HCT116 (cell line): ENCODE data around the gene PARP8. TPM values are rescaled to one million over a fixed set of nuclear protein-coding genes. Genes with fewer than 3 reads are reported as not detected.

ENCODE experiments used
- ATAC-seq: fragments of 200-7000 bp; cut with Tn5 transposase; 2 replicates; pipeline ENCODE4 v1.9.1; 2020; ENCODE audit warnings: mild to moderate bottlenecking, moderate library complexity
- BruUV-seq: library from RNA; stranded (reverse); fragments of 400-500 nt; replicated peaks from 2 replicates; lab custom pipeline; 2021; lab: Mats Ljungman, UMichigan
- CTCF ChIA-PET: fragments of 300-600 bp; sonication (Branson Sonifier 250); formaldehyde crosslinking; loops from one replicate; lab custom pipeline; 2021; ENCODE audit warnings: antibody characterized with exemption; lab: Charles Lee
- POLR2A ChIA-PET: fragments of 300-600, 350-600 bp; sonication (Branson Sonifier 250); formaldehyde crosslinking; loops from one replicate; lab custom pipeline; 2021; ENCODE audit warnings: antibody characterized with exemption; lab: Charles Lee
- RAD21 ChIA-PET, 2 experiments: fragments of 300-600 bp; sonication (Branson Sonifier 250); formaldehyde crosslinking; loops; one replicate each; lab custom pipeline; 2023; ENCODE audit warnings: low total read pairs in 2 of 2; ENCODE audit not compliant: uncharacterized antibody in 2 of 2, unreplicated experiment in 2 of 2, low non-redundant PET in 1 of 2; lab: Charles Lee
- DNase-seq: peaks from one replicate; pipeline ENCODE4 v3.0.0-alpha.2; 2010; ENCODE audit warnings: low read depth, low spot score
- H2AFZ ChIP-seq: fragments of 200-600 bp; shearing (Covaris generic), sonication (generic); 2 replicates; pipeline ENCODE4 v1.6.1; 2017; ENCODE audit warnings: low read depth, mixed run types, mixed read lengths, antibody characterized with exemption, low read length; ENCODE audit not compliant: poor library complexity, severe bottlenecking
- H3K27ac ChIP-seq: 2 replicates; pipeline ENCODE4 v1.5.1; 2012; ENCODE audit warnings: low read depth, low read length
- H3K27me3 ChIP-seq: fragments of 200-600 bp; sonication (generic); 2 replicates; pipeline ENCODE4 v1.6.1; 2016; ENCODE audit warnings: mixed run types, low read length, mixed read lengths; ENCODE audit not compliant: insufficient read depth
- H3K36me3 ChIP-seq, 2 experiments: fragments of 200-500 bp in 1 of 2; fragments of 200-600 bp in 1 of 2; sonication (Bioruptor generic) in 1 of 2; sonication (generic) in 1 of 2; 2 replicates each; pipeline versions ENCODE4 v1.5.1 to v1.6.1; 2014 to 2016; ENCODE audit warnings: low read length in 2 of 2, inconsistent platforms in 1 of 2, mixed read lengths in 1 of 2, mixed run types in 1 of 2; ENCODE audit not compliant: insufficient read depth in 2 of 2, control insufficient read depth in 1 of 2
- H3K4me1 ChIP-seq, 2 experiments: fragments of 200-600 bp in 1 of 2; sonication (generic) in 1 of 2; 2 replicates each; pipeline versions ENCODE4 v1.5.1 to v1.6.1; 2012 to 2017; ENCODE audit warnings: low read length in 2 of 2, inconsistent platforms in 1 of 2, mild to moderate bottlenecking in 1 of 2, mixed read lengths in 1 of 2, mixed run types in 1 of 2, moderate library complexity in 1 of 2; ENCODE audit not compliant: insufficient read depth in 2 of 2, control insufficient read depth in 1 of 2
- H3K4me2 ChIP-seq: fragments of 200-600 bp; sonication (generic); 2 replicates; pipeline ENCODE4 v1.6.1; 2017; ENCODE audit warnings: mixed run types, low read length, mixed read lengths
- H3K4me3 ChIP-seq, 2 experiments: fragments of 200-600 bp in 1 of 2; sonication (generic) in 1 of 2; replicated peaks in 1 of 2; 2 replicates each; pipeline ENCODE4 v1.5.1; 2011 to 2016; ENCODE audit warnings: low read length in 2 of 2, control low read depth in 1 of 2, low read depth in 1 of 2, mild to moderate bottlenecking in 1 of 2, mixed read lengths in 1 of 2, mixed run types in 1 of 2
- H3K79me2 ChIP-seq: fragments of 200-600 bp; sonication (generic); 2 replicates; pipeline ENCODE4 v1.6.1; 2017; ENCODE audit warnings: mild to moderate bottlenecking, mixed run types, low read length, moderate library complexity, mixed read lengths; ENCODE audit not compliant: insufficient read depth
- H3K9ac ChIP-seq: fragments of 200-600 bp; sonication (generic); 2 replicates; pipeline ENCODE4 v1.6.1; 2016; ENCODE audit warnings: low read length, mixed read lengths
- H3K9me2 ChIP-seq: fragments of 200-600 bp; sonication (generic), shearing (Covaris generic); 2 replicates; pipeline ENCODE4 v1.6.1; 2017; ENCODE audit warnings: mixed run types, mild to moderate bottlenecking, moderate library complexity; ENCODE audit not compliant: insufficient read depth
- H3K9me3 ChIP-seq, 2 experiments: fragments of 200-500 bp in 1 of 2; fragments of 200-600 bp in 1 of 2; sonication (Bioruptor generic) in 1 of 2; sonication (generic) in 1 of 2; 2 replicates each; pipeline ENCODE4 v1.6.1; 2014 to 2017; ENCODE audit warnings: low read length in 2 of 2, mixed read lengths in 2 of 2, inconsistent platforms in 1 of 2, low read depth in 1 of 2, mild to moderate bottlenecking in 1 of 2, mixed run types in 1 of 2, moderate library complexity in 1 of 2; ENCODE audit not compliant: control insufficient read depth in 1 of 2, insufficient read depth in 1 of 2
- H4K20me1 ChIP-seq: fragments of 200-600 bp; sonication (generic), shearing (Covaris generic); 2 replicates; pipeline ENCODE4 v1.6.1; 2017; ENCODE audit warnings: mixed run types, mild to moderate bottlenecking, moderate library complexity; ENCODE audit not compliant: insufficient read depth
- CEBPB ChIP-seq: IDR thresholded peaks from 2 replicates; pipeline ENCODE4 v1.6.1; 2012; ENCODE audit warnings: low read depth
- CTCF ChIP-seq, 3 experiments: fragments of 200-600 bp in 1 of 3; sonication (generic) in 1 of 3; IDR thresholded peaks in 2 of 3; conservative IDR thresholded peaks in 1 of 3; 2 replicates each; pipeline ENCODE4 v1.5.1; 2012 to 2017; ENCODE audit warnings: low read depth in 2 of 3, low read length in 2 of 3, antibody characterized with exemption in 1 of 3, borderline replicate concordance in 1 of 3, control low read depth in 1 of 3, mild to moderate bottlenecking in 1 of 3, mixed read lengths in 1 of 3, mixed run types in 1 of 3, moderate library complexity in 1 of 3; ENCODE audit not compliant: insufficient read depth in 1 of 3
- ELF1 ChIP-seq: IDR thresholded peaks from 2 replicates; pipeline ENCODE4 v1.6.1; 2012; ENCODE audit warnings: low read depth, borderline replicate concordance
- EZH2 ChIP-seq: fragments of 200-600 bp; sonication (generic); IDR thresholded peaks from 2 replicates; pipeline ENCODE4 v1.6.1; 2017; ENCODE audit warnings: antibody characterized with exemption, mixed run types
- EZH2phosphoT487 ChIP-seq: fragments of 200-600 bp; IDR thresholded peaks from 2 replicates; pipeline ENCODE4 v1.6.1; 2018; ENCODE audit warnings: antibody characterized with exemption, borderline replicate concordance
- FOSL1 ChIP-seq: IDR thresholded peaks from 2 replicates; pipeline ENCODE4 v1.6.1; 2012; ENCODE audit warnings: low read depth
- JUND ChIP-seq: IDR thresholded peaks from 2 replicates; pipeline ENCODE4 v1.6.1; 2012
- POLR2A ChIP-seq: IDR thresholded peaks from 2 replicates; pipeline ENCODE4 v1.7.0; 2011; ENCODE audit warnings: borderline replicate concordance; ENCODE audit not compliant: insufficient read depth, insufficient read length; ENCODE audit errors: extremely low read depth
- RAD21 ChIP-seq: IDR thresholded peaks from 2 replicates; pipeline ENCODE4 v1.6.1; 2012; ENCODE audit warnings: low read depth, mild to moderate bottlenecking
- REST ChIP-seq: IDR thresholded peaks from 2 replicates; pipeline ENCODE4 v1.6.1; 2012; ENCODE audit warnings: low read depth
- SP1 ChIP-seq: IDR thresholded peaks from 2 replicates; pipeline ENCODE4 v1.6.1; 2012; ENCODE audit warnings: low read depth
- TCF7L2 ChIP-seq: IDR thresholded peaks from 2 replicates; pipeline ENCODE4 v1.7.0; 2011; ENCODE audit warnings: borderline replicate concordance, inconsistent platforms; ENCODE audit not compliant: insufficient read depth, insufficient read length; ENCODE audit errors: extremely low read depth
- YY1 ChIP-seq: IDR thresholded peaks from 2 replicates; pipeline ENCODE4 v1.6.1; 2011; ENCODE audit warnings: low read length, low read depth, moderate library complexity, mild to moderate bottlenecking; ENCODE audit not compliant: insufficient replicate concordance; ENCODE audit errors: extremely low read depth
- ZBTB33 ChIP-seq: IDR thresholded peaks from 2 replicates; pipeline ENCODE4 v1.6.1; 2011; ENCODE audit warnings: mild to moderate bottlenecking, low read length, moderate library complexity; ENCODE audit not compliant: insufficient replicate concordance; ENCODE audit errors: extremely low read depth
- ZNF274 ChIP-seq: fragments of 200-500 bp; sonication (Bioruptor generic); IDR thresholded peaks from 2 replicates; pipeline ENCODE4 v1.6.1; 2014; ENCODE audit warnings: mild to moderate bottlenecking, low read depth, low read length, inconsistent platforms
- intact Hi-C: fragments of 100-400 bp; cut with micrococcal nuclease; formaldehyde crosslinking; loops from 2 replicates; pipeline ENCODE4 v1.10.0; 2022
- total RNA-seq: library from RNA; stranded (reverse); gene quantifications from one replicate; pipeline ENCODE4 v1.2.1, GENCODE V29; 2021; ENCODE audit not compliant: unreplicated experiment

The PARP8 gene
- total RNA-seq, 1 experiment from 2014 or later: 19.0 TPM

GRCh38 chr5:50700706-50701105, 34.3 kb downstream of the PARP8 start:
- TF ChIP-seq REST: no peak
- no peak for TF ChIP-seq ELF1
- TF ChIP-seq POLR2A: no peak
- TF ChIP-seq FOSL1: no peak
- TF ChIP-seq JUND: no peak
- TF ChIP-seq EZH2: no peak
- TF ChIP-seq SP1: no peak
- no peak for TF ChIP-seq YY1
- no peak for TF ChIP-seq CEBPB
- no peak for TF ChIP-seq TCF7L2
- TF ChIP-seq CTCF (IDR thresholded peaks at IDR 0.05 in 2 of 3, conservative IDR thresholded peaks at IDR 0.05 in 1 of 3; ENCODE audit: borderline replicate concordance in 1 of 3, insufficient read depth in 1 of 3, low read depth in 2 of 3, low read length in 2 of 3): no peak
- no peak for TF ChIP-seq RAD21
- no peak for TF ChIP-seq ZNF274
- no peak for TF ChIP-seq ZBTB33
- no peak for TF ChIP-seq EZH2phosphoT487
- no peak overlapping the region for H3K27ac ChIP-seq
- ATAC-seq (no peak), DNase-seq (no peak)
- H3K9me2 ChIP-seq: no peaks in the 10 kb centered on the region
- H3K9me3 ChIP-seq: no peaks in the 10 kb centered on the region
- RAD21 ChIA-PET: no interaction called here
- no peaks in the 10 kb centered on the region for H3K36me3 ChIP-seq
- H3K79me2 ChIP-seq: no peaks in the 10 kb centered on the region
- intact Hi-C loops: no loop called here
- CTCF ChIA-PET: no interaction called here
- no peaks in the 10 kb centered on the region for H3K27me3 ChIP-seq
- no TSS peak for BruUV-seq
- no peaks in the 10 kb centered on the region for H4K20me1 ChIP-seq
- H3K4me3 ChIP-seq: no peak overlapping the region
- no peak overlapping the region for H3K4me2 ChIP-seq
- no peak overlapping the region for H3K9ac ChIP-seq
- POLR2A ChIA-PET: no interaction called here
- no peak overlapping the region for H2AFZ ChIP-seq
- no peaks in the 10 kb centered on the region for H3K4me1 ChIP-seq
